ENCODE measurements around the gene PRKCZ.

PRKCZ gene

GRCh38 chr1:2049718-2050431 lies at the start of gene PRKCZ:
Gene PRKCZ, plus strand, starts transcription at chr1:2050411. Its CDS starts 220 bp downstream, at chr1:2050631.
- peak; percentile 95 for DNase-seq (ENCODE audit: low read depth)

- no peak for DNase-seq (ENCODE audit: low read depth)
Measured at GRCh38 chr1:2000432-2000831, 49.8 kb upstream of the PRKCZ start.

- DNase-seq (ENCODE audit: low read depth), result no peak
Measured at GRCh38 chr1:2000850-2001249, 49.4 kb upstream of the PRKCZ start.

GRCh38 chr1:2001773-2002411 lies 48.3 kb upstream of the PRKCZ start:
- DNase-seq (ENCODE audit: low read depth), result no peak

- DNase-seq (ENCODE audit: low read depth), result no peak
Measured at GRCh38 chr1:2003541-2004131, 46.6 kb upstream of the PRKCZ start, which contains the start of gene CFAP74. Gene CFAP74, minus strand, starts transcription at chr1:2003786. Its CDS starts 12,830 bp downstream, at chr1:1990956.

GRCh38 chr1:2004856-2005255 lies 45.4 kb upstream of the PRKCZ start:
- DNase-seq (ENCODE audit: low read depth), result no peak

GRCh38 chr1:2009101-2010053 lies 40.8 kb upstream of the PRKCZ start:
- no peak for DNase-seq (ENCODE audit: low read depth)

GRCh38 chr1:2014181-2014580 lies 36.0 kb upstream of the PRKCZ start:
- no peak for DNase-seq (ENCODE audit: low read depth)

GRCh38 chr1:2014741-2015735 lies 35.2 kb upstream of the PRKCZ start:
- no peak for DNase-seq (ENCODE audit: low read depth)

GRCh38 chr1:2016123-2016522 lies 34.1 kb upstream of the PRKCZ start:
- no peak for DNase-seq (ENCODE audit: low read depth)

- no peak for DNase-seq (ENCODE audit: low read depth)
Measured at GRCh38 chr1:2018217-2019171, 31.7 kb upstream of the PRKCZ start.

GRCh38 chr1:2019172-2019543 lies 31.1 kb upstream of the PRKCZ start, which contains the start of gene GABRD:
Gene GABRD, plus strand, starts transcription at chr1:2019345. Its CDS starts 79 bp downstream, at chr1:2019424.
- DNase-seq (ENCODE audit: low read depth), result no peak

GRCh38 chr1:2019571-2020309 lies 30.5 kb upstream of the PRKCZ start:
- DNase-seq (ENCODE audit: low read depth), result no peak

GRCh38 chr1:2020310-2020655 lies 29.9 kb upstream of the PRKCZ start:
- no peak for DNase-seq (ENCODE audit: low read depth)

GRCh38 chr1:2021550-2021949 lies 28.7 kb upstream of the PRKCZ start:
- no peak for DNase-seq (ENCODE audit: low read depth)

- no peak for DNase-seq (ENCODE audit: low read depth)
Measured at GRCh38 chr1:2022063-2022770, 28.0 kb upstream of the PRKCZ start.

- no peak for DNase-seq (ENCODE audit: low read depth)
Measured at GRCh38 chr1:2023187-2023586, 27.0 kb upstream of the PRKCZ start.

- no peak for DNase-seq (ENCODE audit: low read depth)
Measured at GRCh38 chr1:2024451-2024850, 25.8 kb upstream of the PRKCZ start.
